Measurements from ENCODE around the gene STC2.

Gene STC2

GRCh38 chr5:173268750-173269432 is 59.3 kb downstream of the STC2 start:
- DNase-seq (ENCODE audit: extremely low read depth in 1 of 2, low read depth in 1 of 2): no peak

DNA sequence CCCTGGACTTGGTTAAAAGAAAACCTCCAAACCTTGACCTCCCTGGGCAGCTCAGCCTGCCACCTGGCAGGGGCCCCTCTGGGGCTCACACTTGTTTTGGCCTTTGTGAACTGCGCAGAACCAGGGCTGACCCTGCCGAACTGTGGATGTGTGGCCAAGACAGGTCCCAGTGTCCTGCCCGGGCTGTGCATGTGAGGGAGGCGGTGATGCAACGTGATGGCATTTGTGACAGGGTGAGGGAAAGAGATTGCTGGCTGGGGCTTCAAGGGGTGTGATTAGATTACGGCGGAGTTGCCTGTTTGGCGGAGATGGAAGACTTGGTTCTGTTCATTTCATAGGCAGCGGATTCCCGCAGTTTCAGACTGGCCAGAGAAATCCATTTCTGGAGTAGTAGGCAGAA is 62.8 kb downstream of the STC2 start:
- no peak for DNase-seq (ENCODE audit: extremely low read depth in 1 of 2, low read depth in 1 of 2)

Measured in stimulated activated CD8-positive, alpha-beta memory T cell treated with anti-CD3 and anti-CD28 coated beads, Interleukin-7, amount 100 ng/mL, for 48 hours (primary cell).